Measurements from ENCODE around the gene ZNF219. TPM values are rescaled to one million over a fixed set of nuclear protein-coding genes. Genes with fewer than 3 reads are reported as not detected.

Gene ZNF219
- total and polyA plus RNA-seq, 2 of the 13 experiments (the other 11 are each of a cell fraction or from before 2014, with no cell fraction given): 34.5 to 36.6 TPM

DNA sequence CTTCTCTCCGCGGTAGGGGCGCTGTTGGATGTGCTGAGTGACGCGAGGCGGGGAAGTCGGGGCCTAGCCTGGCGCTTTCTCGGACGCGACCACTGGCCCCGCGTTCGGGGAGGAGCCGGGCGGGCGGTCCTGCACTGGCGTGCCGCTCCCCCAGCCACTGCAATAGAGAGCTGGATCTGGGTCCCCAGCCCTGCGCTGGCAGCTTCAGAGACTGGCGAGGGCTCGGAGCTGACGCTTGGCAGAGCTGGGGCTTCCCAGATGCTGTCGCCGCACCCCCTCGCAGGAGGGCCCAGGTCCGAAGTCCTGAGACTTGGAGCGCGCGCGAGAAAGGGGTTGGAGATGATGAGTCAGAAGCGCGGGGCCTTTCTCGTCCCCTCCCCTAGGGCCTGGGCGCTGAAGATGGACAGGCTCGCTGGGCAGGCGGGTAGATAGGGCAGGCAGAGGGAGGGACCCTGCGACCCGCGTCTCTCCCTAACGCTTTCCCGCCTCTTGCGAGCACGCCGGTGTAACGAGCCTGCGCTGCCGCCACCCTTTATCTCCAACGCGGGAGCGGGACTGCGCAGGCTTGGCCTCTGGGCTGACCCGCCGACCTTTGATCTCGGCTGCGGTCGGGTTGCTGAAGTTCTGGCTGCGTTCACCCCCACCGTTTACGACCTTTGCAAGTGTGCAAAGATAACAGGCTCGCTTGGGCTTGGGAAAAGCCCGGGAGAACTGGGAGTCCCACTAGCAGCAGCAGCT is 5.4 kb upstream of the ZNF219 start (continued):
- TF ChIP-seq, protein P1, sequence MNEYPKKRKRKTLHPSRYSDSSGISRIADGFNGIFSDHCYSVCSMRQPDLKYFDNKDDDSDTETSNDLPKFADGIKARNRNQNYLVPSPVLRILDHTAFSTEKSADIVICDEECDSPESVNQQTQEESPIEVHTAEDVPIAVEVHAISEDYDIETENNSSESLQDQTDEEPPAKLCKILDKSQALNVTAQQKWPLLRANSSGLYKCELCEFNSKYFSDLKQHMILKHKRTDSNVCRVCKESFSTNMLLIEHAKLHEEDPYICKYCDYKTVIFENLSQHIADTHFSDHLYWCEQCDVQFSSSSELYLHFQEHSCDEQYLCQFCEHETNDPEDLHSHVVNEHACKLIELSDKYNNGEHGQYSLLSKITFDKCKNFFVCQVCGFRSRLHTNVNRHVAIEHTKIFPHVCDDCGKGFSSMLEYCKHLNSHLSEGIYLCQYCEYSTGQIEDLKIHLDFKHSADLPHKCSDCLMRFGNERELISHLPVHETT (CRISPR knock-in tag; conservative IDR thresholded peaks at IDR 0.05): peak; percentile 97
- TF ChIP-seq ZNF672 (CRISPR knock-in tag; IDR thresholded peaks at IDR 0.05) (no peak), NFYB (CRISPR knock-in tag; IDR thresholded peaks at IDR 0.05) (peak; percentile 63), ZNF460 (CRISPR knock-in tag; IDR thresholded peaks at IDR 0.05; ENCODE audit: borderline replicate concordance) (peak; percentile 56; the same call in 1 of the 2 replicates), TCF12 (IDR thresholded peaks at IDR 0.05) (no peak), TCF12 (CRISPR knock-in tag; IDR thresholded peaks at IDR 0.05) (peak; percentile 6), ZNF333 (CRISPR knock-in tag; IDR thresholded peaks at IDR 0.05; ENCODE audit: borderline replicate concordance) (peak; percentile 97), AHR (CRISPR knock-in tag; IDR thresholded peaks at IDR 0.05) (peak; percentile 88), SETDB1 (CRISPR knock-in tag; IDR thresholded peaks at IDR 0.05; ENCODE audit: borderline replicate concordance) (no peak), XBP1 (CRISPR knock-in tag; IDR thresholded peaks at IDR 0.05) (peak; percentile 28; the same call in 1 of the 2 replicates), ZNF432 (CRISPR knock-in tag; IDR thresholded peaks at IDR 0.05; ENCODE audit: borderline replicate concordance) (0 out of 2 replicates have a peak, but pooled peaks have one; percentile 72), YEATS4 (CRISPR knock-in tag; IDR thresholded peaks at IDR 0.05; ENCODE audit: borderline replicate concordance) (peak; percentile 99), ZNF780A (CRISPR knock-in tag; IDR thresholded peaks at IDR 0.05) (peak; percentile 97; the same call in 1 of the 2 replicates), ZNF446 (CRISPR knock-in tag; IDR thresholded peaks at IDR 0.05) (peak; percentile 84), CC2D1A (CRISPR knock-in tag; IDR thresholded peaks at IDR 0.05) (0 out of 2 replicates have a peak, but pooled peaks have one; percentile 89), KAT7 (CRISPR knock-in tag; IDR thresholded peaks at IDR 0.05; ENCODE audit: borderline replicate concordance) (peak; percentile 90), HIVEP1 (CRISPR knock-in tag; IDR thresholded peaks at IDR 0.05) (peak; percentile 96), MIXL1 (CRISPR knock-in tag; IDR thresholded peaks at IDR 0.05) (peak; percentile 56), JARID2 (CRISPR knock-in tag; IDR thresholded peaks at IDR 0.05; ENCODE audit: insufficient replicate concordance) (no peak), PLRG1 (conservative IDR thresholded peaks at IDR 0.05) (no peak), SALL2 (CRISPR knock-in tag; IDR thresholded peaks at IDR 0.05) (peak; percentile 90), ZFP41 (CRISPR knock-in tag; IDR thresholded peaks at IDR 0.05; ENCODE audit: borderline replicate concordance) (peak; percentile 98)
- TF ChIP-seq, protein P2, sequence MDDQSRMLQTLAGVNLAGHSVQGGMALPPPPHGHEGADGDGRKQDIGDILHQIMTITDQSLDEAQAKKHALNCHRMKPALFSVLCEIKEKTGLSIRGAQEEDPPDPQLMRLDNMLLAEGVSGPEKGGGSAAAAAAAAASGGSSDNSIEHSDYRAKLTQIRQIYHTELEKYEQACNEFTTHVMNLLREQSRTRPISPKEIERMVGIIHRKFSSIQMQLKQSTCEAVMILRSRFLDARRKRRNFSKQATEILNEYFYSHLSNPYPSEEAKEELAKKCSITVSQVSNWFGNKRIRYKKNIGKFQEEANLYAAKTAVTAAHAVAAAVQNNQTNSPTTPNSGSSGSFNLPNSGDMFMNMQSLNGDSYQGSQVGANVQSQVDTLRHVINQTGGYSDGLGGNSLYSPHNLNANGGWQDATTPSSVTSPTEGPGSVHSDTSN (CRISPR knock-in tag; IDR thresholded peaks at IDR 0.05; ENCODE audit: borderline replicate concordance): peak; percentile 26; the same call in 1 of the 2 replicates
- TF ChIP-seq, protein P3, sequence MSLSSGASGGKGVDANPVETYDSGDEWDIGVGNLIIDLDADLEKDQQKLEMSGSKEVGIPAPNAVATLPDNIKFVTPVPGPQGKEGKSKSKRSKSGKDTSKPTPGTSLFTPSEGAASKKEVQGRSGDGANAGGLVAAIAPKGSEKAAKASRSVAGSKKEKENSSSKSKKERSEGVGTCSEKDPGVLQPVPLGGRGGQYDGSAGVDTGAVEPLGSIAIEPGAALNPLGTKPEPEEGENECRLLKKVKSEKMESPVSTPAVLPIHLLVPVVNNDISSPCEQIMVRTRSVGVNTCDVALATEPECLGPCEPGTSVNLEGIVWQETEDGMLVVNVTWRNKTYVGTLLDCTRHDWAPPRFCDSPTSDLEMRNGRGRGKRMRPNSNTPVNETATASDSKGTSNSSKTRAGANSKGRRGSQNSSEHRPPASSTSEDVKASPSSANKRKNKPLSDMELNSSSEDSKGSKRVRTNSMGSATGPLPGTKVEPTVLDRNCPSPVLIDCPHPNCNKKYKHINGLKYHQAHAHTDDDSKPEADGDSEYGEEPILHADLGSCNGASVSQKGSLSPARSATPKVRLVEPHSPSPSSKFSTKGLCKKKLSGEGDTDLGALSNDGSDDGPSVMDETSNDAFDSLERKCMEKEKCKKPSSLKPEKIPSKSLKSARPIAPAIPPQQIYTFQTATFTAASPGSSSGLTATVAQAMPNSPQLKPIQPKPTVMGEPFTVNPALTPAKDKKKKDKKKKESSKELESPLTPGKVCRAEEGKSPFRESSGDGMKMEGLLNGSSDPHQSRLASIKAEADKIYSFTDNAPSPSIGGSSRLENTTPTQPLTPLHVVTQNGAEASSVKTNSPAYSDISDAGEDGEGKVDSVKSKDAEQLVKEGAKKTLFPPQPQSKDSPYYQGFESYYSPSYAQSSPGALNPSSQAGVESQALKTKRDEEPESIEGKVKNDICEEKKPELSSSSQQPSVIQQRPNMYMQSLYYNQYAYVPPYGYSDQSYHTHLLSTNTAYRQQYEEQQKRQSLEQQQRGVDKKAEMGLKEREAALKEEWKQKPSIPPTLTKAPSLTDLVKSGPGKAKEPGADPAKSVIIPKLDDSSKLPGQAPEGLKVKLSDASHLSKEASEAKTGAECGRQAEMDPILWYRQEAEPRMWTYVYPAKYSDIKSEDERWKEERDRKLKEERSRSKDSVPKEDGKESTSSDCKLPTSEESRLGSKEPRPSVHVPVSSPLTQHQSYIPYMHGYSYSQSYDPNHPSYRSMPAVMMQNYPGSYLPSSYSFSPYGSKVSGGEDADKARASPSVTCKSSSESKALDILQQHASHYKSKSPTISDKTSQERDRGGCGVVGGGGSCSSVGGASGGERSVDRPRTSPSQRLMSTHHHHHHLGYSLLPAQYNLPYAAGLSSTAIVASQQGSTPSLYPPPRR (CRISPR knock-in tag; IDR thresholded peaks at IDR 0.05; ENCODE audit: borderline replicate concordance): peak; percentile 87

Measured in HepG2 (cell line).